Astrocyte (in vitro differentiated cells and primary cell): ENCODE data around the gene DNAH14.

Experiments
- EZH2 ChIP-seq: IDR thresholded peaks from 2 replicates; pipeline ENCODE4 v1.6.1; 2012; ENCODE audit warnings: mild to moderate bottlenecking, low read length, inconsistent platforms; ENCODE audit not compliant: insufficient read depth
- TF ChIP-seq, protein P1 (sequence below): IDR thresholded peaks from 2 replicates; pipeline ENCODE4 v1.5.1; 2011; ENCODE audit warnings: low read depth, mild to moderate bottlenecking, inconsistent platforms, low read length, moderate library complexity; ENCODE audit not compliant: insufficient read depth

- no peak for TF ChIP-seq EZH2
- TF ChIP-seq, protein P1, sequence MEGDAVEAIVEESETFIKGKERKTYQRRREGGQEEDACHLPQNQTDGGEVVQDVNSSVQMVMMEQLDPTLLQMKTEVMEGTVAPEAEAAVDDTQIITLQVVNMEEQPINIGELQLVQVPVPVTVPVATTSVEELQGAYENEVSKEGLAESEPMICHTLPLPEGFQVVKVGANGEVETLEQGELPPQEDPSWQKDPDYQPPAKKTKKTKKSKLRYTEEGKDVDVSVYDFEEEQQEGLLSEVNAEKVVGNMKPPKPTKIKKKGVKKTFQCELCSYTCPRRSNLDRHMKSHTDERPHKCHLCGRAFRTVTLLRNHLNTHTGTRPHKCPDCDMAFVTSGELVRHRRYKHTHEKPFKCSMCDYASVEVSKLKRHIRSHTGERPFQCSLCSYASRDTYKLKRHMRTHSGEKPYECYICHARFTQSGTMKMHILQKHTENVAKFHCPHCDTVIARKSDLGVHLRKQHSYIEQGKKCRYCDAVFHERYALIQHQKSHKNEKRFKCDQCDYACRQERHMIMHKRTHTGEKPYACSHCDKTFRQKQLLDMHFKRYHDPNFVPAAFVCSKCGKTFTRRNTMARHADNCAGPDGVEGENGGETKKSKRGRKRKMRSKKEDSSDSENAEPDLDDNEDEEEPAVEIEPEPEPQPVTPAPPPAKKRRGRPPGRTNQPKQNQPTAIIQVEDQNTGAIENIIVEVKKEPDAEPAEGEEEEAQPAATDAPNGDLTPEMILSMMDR = no peak
These were observed 497.1 kb downstream of the DNAH14 start for GRCh38 chr1:225426395-225427234.
